GM23248 (cell line): Measurements from ENCODE around the gene GET3. TPM values are rescaled to one million over a fixed set of nuclear protein-coding genes. Genes with fewer than 3 reads are reported as not detected.
A peak's percentile ranks its signal among the peaks of the same experiment; 100 is the strongest.

ENCODE experiments used
- DNase-seq: peaks from one replicate; pipeline ENCODE4 v3.0.0-alpha.2; 2015
- H2AFZ ChIP-seq: fragments of 200-600 bp; sonication (generic); 2 replicates; pipeline ENCODE4 v1.6.1; 2016; ENCODE audit warnings: antibody characterized with exemption
- H3F3A ChIP-seq: fragments of 200-600 bp; sonication (generic); 2 replicates; pipeline ENCODE4 v1.6.1; 2016; ENCODE audit warnings: mild to moderate bottlenecking, antibody characterized with exemption, mixed run types; ENCODE audit not compliant: insufficient read depth
- H3K27ac ChIP-seq: fragments of 200-600 bp; sonication (generic); 2 replicates; pipeline ENCODE4 v1.5.1; 2016; ENCODE audit warnings: mild to moderate bottlenecking
- H3K27me3 ChIP-seq: fragments of 200-600 bp; sonication (generic); replicated peaks from 2 replicates; pipeline ENCODE4 v1.6.1; 2016; ENCODE audit warnings: mild to moderate bottlenecking; ENCODE audit not compliant: insufficient read depth
- H3K36me3 ChIP-seq: fragments of 200-600 bp; sonication (generic); 2 replicates; pipeline ENCODE4 v1.6.1; 2016; ENCODE audit warnings: low read depth, mild to moderate bottlenecking
- H3K4me1 ChIP-seq: fragments of 200-600 bp; sonication (generic); 2 replicates; pipeline ENCODE4 v1.6.1; 2016; ENCODE audit warnings: mild to moderate bottlenecking; ENCODE audit not compliant: insufficient read depth
- H3K4me2 ChIP-seq: fragments of 200-600 bp; sonication (generic); one replicate; pipeline ENCODE4 v1.6.1; 2016; ENCODE audit warnings: mild to moderate bottlenecking; ENCODE audit not compliant: unreplicated experiment
- H3K4me3 ChIP-seq: fragments of 200-600 bp; sonication (generic); 2 replicates; pipeline ENCODE4 v1.5.1; 2016; ENCODE audit warnings: mild to moderate bottlenecking
- H3K79me2 ChIP-seq: fragments of 200-600 bp; sonication (generic); 2 replicates; pipeline ENCODE4 v1.6.1; 2016; ENCODE audit warnings: mild to moderate bottlenecking; ENCODE audit not compliant: insufficient read depth
- H3K9ac ChIP-seq: fragments of 200-600 bp; sonication (generic); 2 replicates; pipeline ENCODE4 v1.6.1; 2016; ENCODE audit warnings: mild to moderate bottlenecking
- H3K9me2 ChIP-seq: fragments of 200-600 bp; sonication (generic); 2 replicates; pipeline ENCODE4 v1.6.1; 2016; ENCODE audit warnings: mixed run types, mild to moderate bottlenecking, moderate library complexity; ENCODE audit not compliant: insufficient read depth
- H3K9me3 ChIP-seq: fragments of 200-600 bp; sonication (generic); one replicate; pipeline ENCODE4 v1.6.1; 2017; ENCODE audit warnings: low read depth
- H4K20me1 ChIP-seq: fragments of 200-600 bp; sonication (generic); 2 replicates; pipeline ENCODE4 v1.6.0; 2016; ENCODE audit not compliant: insufficient read depth
- EZH2 ChIP-seq: fragments of 200-600 bp; sonication (generic); IDR thresholded peaks from 2 replicates; pipeline ENCODE4 v1.6.1; 2018; ENCODE audit warnings: antibody characterized with exemption, mild to moderate bottlenecking; ENCODE audit not compliant: insufficient read depth, poor library complexity, severe bottlenecking
- EZH2phosphoT487 ChIP-seq: fragments of 200-600 bp; sonication (generic); IDR thresholded peaks from 2 replicates; pipeline ENCODE4 v1.6.1; 2018; ENCODE audit warnings: antibody characterized with exemption, moderate library complexity, mild to moderate bottlenecking, low read depth; ENCODE audit not compliant: insufficient read depth
- WGBS, 2 experiments: methylation state at CpG; one replicate each; pipeline ENCODE4 v1.1.6; 2015 to 2017; ENCODE audit warnings: low lambda C conversion rate in 2 of 2, low coverage in 1 of 2; ENCODE audit errors: missing lambda C conversion rate in 2 of 2; 5-methylcytosine and 5-hydroxymethylcytosine counted together
- in situ Hi-C: fragments of 300-500 bp; cut with MboI; formaldehyde crosslinking; loops from 2 replicates; pipeline ENCODE4 v1.15.0; 2020
- polyA plus RNA-seq: library from polyadenylated mRNA; unstranded; fragments of >200 nt; fragmentation: Nextera tagmentation; extraction: Ambion mirVana; gene quantifications from 2 replicates; pipeline ENCODE4 v1.2.1, GENCODE V29; 2016
- total RNA-seq: library from RNA; depleted of rRNA; stranded (reverse); fragments of >200 nt; shearing (Covaris generic); gene quantifications from 2 replicates; pipeline ENCODE4 v1.2.3, GENCODE V29; 2014

Gene GET3
- total and polyA plus RNA-seq, 2 experiments from 2014 or later: 106 to 110 TPM

DNA sequence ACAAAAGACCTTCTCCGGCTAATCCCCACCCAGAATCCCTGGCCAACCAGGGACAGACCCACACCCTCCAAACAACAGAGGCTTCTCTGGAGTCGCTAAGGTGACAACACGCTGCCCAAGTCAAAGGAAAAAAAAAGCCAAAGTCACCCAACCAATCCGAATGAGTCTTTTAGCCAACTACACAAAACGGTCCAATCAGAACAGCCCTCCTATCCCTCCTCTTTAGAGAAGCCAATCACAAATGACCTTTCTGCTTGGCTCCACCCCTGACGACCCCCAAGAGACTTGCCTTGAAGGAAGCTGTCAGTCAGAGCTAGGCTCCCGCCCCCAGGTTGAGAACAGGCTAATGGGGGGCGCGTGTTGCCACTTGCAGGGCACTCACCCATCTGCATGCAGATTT is 34.3 kb upstream of the GET3 start:
- Histone ChIP-seq H3K27me3 (no peaks in the 10 kb centered on the region), H3K9me3 (no peaks in the 10 kb centered on the region), H2AFZ (no peak overlapping the region), H3K36me3 (peaks cover 36% of the 10 kb centered on the region), H3K9ac (no peak overlapping the region), H3K4me1 (no peaks in the 10 kb centered on the region), H3K4me3 (no peak overlapping the region), H4K20me1 (no peaks in the 10 kb centered on the region), H3F3A (peaks cover 18% of the 10 kb centered on the region; the same call in 1 of the 2 replicates), H3K4me2 (no peak overlapping the region), H3K27ac (no peak overlapping the region), H3K79me2 (no peaks in the 10 kb centered on the region), H3K9me2 (no peaks in the 10 kb centered on the region)
- 59 to 65% methylated on average over 9 of the region's 9 CpGs for WGBS, 2 experiments
- DNase-seq: peak; percentile 58
- in situ Hi-C loops: no loop called here
- TF ChIP-seq EZH2phosphoT487 (no peak), EZH2 (no peak)

DNA sequence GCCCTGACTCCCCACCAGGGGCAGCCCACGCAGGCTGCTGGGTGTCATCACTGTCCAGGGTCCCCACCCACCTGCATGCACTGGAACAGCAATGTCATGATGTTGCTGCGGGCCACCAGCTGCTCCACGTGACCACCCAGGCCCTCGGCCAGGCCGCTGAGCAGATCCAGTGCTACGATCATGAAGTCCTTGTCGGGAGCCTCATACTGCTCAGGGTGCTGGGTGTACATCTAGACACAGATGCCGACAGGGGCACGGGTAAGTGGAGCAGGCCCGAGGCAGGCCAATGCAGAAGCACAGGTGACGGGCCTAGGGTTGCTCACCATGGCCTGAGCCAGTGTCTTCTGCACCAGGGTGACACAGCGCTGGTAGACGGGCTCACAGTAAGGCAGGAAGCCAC is 32.1 kb upstream of the GET3 start:
- DNase-seq: no peak
- Histone ChIP-seq H4K20me1 (no peaks in the 10 kb centered on the region), H2AFZ (no peak overlapping the region), H3K27ac (no peak overlapping the region), H3K36me3 (peaks cover 53% of the 10 kb centered on the region), H3K9me2 (no peaks in the 10 kb centered on the region), H3K4me2 (no peak overlapping the region), H3K4me1 (no peaks in the 10 kb centered on the region), H3K27me3 (no peaks in the 10 kb centered on the region), H3K4me3 (no peak overlapping the region), H3K9me3 (no peaks in the 10 kb centered on the region), H3F3A (no peaks in the 10 kb centered on the region), H3K79me2 (peaks cover 12% of the 10 kb centered on the region; the same call in 1 of the 2 replicates), H3K9ac (no peak overlapping the region)
- WGBS, 2 experiments: 83 to 90% methylated on average over 13 of the region's 13 CpGs
- in situ Hi-C loops: no loop called here
- TF ChIP-seq EZH2: no peak
- no peak for TF ChIP-seq EZH2phosphoT487

DNA sequence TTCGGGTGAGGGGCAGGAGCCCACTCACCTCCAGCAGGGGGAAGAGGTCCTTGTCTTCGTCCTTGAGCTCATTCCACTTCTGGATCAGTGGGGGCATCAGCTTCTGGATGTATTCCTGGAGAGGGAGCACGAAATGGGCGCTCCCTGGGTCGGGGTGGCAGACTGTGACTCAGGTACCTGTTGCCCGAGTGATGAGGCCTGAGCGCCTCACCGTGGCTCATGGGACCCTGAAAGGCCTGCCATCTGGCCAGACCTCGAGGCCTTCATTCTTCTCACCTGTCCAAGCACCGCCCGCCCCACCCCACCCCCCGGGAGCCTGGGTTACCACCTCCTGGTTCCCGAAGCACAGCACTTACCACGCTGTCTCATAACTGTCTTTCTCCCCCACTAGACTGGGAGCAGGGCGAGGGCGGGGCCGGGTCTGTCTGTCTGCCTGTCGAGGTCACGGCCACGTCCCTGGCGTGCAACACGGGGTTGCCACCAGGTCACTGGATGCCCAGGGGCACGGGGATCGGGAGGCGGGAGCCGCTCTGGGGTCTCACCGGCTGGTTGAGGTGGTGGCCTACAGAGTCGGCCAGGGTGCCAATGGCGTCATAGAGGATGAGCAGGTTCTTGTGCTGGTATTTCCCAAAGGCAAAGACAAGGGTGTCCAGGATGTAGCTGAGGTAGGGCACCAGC is 31.5 kb upstream of the GET3 start:
- WGBS, 2 experiments: 88 to 92% methylated on average over 19 to 29 of the region's 29 CpGs
- H3F3A ChIP-seq: no peaks in the 10 kb centered on the region
- no peaks in the 10 kb centered on the region for H3K9me2 ChIP-seq
- no peak overlapping the region for H3K27ac ChIP-seq
- H3K4me1 ChIP-seq: no peaks in the 10 kb centered on the region
- H3K4me2 ChIP-seq: no peak overlapping the region
- DNase-seq: no peak
- H4K20me1 ChIP-seq: no peaks in the 10 kb centered on the region
- H3K36me3 ChIP-seq: peaks cover 58% of the 10 kb centered on the region
- H2AFZ ChIP-seq: no peak overlapping the region
- no peaks in the 10 kb centered on the region for H3K9me3 ChIP-seq
- peaks cover 18% of the 10 kb centered on the region; the same call in 1 of the 2 replicates for H3K79me2 ChIP-seq
- no peak overlapping the region for H3K4me3 ChIP-seq
- in situ Hi-C loops: no loop called here
- TF ChIP-seq EZH2 (no peak), EZH2phosphoT487 (no peak)
- no peak overlapping the region for H3K9ac ChIP-seq
- no peaks in the 10 kb centered on the region for H3K27me3 ChIP-seq

DNA sequence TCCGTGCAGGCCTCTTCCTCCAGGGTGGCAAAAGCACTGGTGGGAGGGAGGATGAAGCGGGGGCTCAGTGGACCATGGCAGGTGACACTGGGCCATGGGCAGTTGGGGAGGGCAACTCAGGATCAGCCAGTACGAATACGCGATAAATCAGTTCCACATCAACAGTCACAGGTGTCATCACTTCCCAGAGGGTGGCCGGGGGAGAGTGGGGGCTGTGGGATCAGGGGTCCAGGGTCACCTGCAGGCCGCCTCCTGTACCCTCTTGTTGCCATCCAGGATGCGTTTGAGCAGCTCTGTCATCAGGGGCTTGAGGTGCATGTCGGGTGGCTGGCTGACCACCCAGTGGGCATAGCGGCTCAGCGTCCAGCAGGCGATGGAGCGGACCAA is 31.0 kb upstream of the GET3 start:
- H3K27me3 ChIP-seq: no peaks in the 10 kb centered on the region
- WGBS, 2 experiments: 93% methylated on average over 13 of the region's 13 CpGs
- TF ChIP-seq EZH2: no peak
- H3K4me3 ChIP-seq: no peak overlapping the region
- in situ Hi-C loops: no loop called here
- H3K79me2 ChIP-seq: peaks cover 21% of the 10 kb centered on the region
- no peak for DNase-seq
- H4K20me1 ChIP-seq: no peaks in the 10 kb centered on the region
- peaks cover 61% of the 10 kb centered on the region for H3K36me3 ChIP-seq
- H3K4me2 ChIP-seq: no peak overlapping the region
- H3F3A ChIP-seq: no peaks in the 10 kb centered on the region
- no peaks in the 10 kb centered on the region for H3K4me1 ChIP-seq
- H3K9me2 ChIP-seq: no peaks in the 10 kb centered on the region
- H3K9ac ChIP-seq: no peak overlapping the region
- no peak overlapping the region for H2AFZ ChIP-seq
- no peaks in the 10 kb centered on the region for H3K9me3 ChIP-seq
- no peak overlapping the region for H3K27ac ChIP-seq
